NCI-H2227 (cell line): ENCODE results near the gene HLA-B.
A peak's percentile ranks its signal among the peaks of the same experiment; 100 is the strongest.
"Not testable (repeated sequence)": the region's sequence is repeated elsewhere in the genome, so short reads cannot be mapped to it uniquely, and the experiment has no call there.

Experiments
- DNase-seq: peaks from one replicate; lab custom pipeline; 2025; ENCODE audit not compliant: unreplicated experiment; lab: John Stamatoyannopoulos, UW

Gene HLA-B

GRCh38 chr6:31385041-31385440, 28.1 kb upstream of the HLA-B start:
- DNase-seq: no peak

GRCh38 chr6:31383149-31383548, 26.2 kb upstream of the HLA-B start:
- DNase-seq: no peak

GRCh38 chr6:31381666-31382065, 24.7 kb upstream of the HLA-B start:
- no peak for DNase-seq

- DNase-seq: no peak
Measured at GRCh38 chr6:31379850-31380249, 22.9 kb upstream of the HLA-B start.

GRCh38 chr6:31378721-31379103, 21.7 kb upstream of the HLA-B start:
- no peak for DNase-seq

- DNase-seq: no peak
Measured at GRCh38 chr6:31378062-31378720, 21.2 kb upstream of the HLA-B start.

- no peak for DNase-seq
Measured at GRCh38 chr6:31377029-31377428, 20.1 kb upstream of the HLA-B start.

- DNase-seq: no peak
Measured at GRCh38 chr6:31375699-31376098, 18.7 kb upstream of the HLA-B start.

GRCh38 chr6:31374118-31374517, 17.1 kb upstream of the HLA-B start:
- DNase-seq: not testable (repeated sequence)

GRCh38 chr6:31368461-31368860, 11.5 kb upstream of the HLA-B start:
- no peak for DNase-seq

GRCh38 chr6:31366693-31367470, 9.9 kb upstream of the HLA-B start:
- DNase-seq: peak; percentile 94

GRCh38 chr6:31365864-31366263, 8.9 kb upstream of the HLA-B start:
- no peak for DNase-seq

GRCh38 chr6:31363811-31364210, 6.8 kb upstream of the HLA-B start:
- no peak for DNase-seq

GRCh38 chr6:31362751-31363150, 5.8 kb upstream of the HLA-B start:
- DNase-seq: no peak

GRCh38 chr6:31359581-31359980, 2.6 kb upstream of the HLA-B start:
- DNase-seq: no peak

GRCh38 chr6:31358302-31358701, 1.3 kb upstream of the HLA-B start:
- DNase-seq: no peak

- DNase-seq: no peak
Measured at GRCh38 chr6:31357886-31358285, 907 bp upstream of the HLA-B start.

- peak; percentile 14 for DNase-seq
Measured at GRCh38 chr6:31356216-31356945, 598 bp downstream of the HLA-B start.

GRCh38 chr6:31355583-31355948, 1.4 kb downstream of the HLA-B start:
- no peak for DNase-seq

- no peak for DNase-seq
Measured at GRCh38 chr6:31354864-31355582, 2.0 kb downstream of the HLA-B start.

GRCh38 chr6:31354158-31354863, 2.7 kb downstream of the HLA-B start:
- no peak for DNase-seq
